ENCODE results near the gene GPR137B.
"Not testable (repeated sequence)": the region's sequence is repeated elsewhere in the genome, so short reads cannot be mapped to it uniquely, and the experiment has no call there.

GPR137B gene

DNA sequence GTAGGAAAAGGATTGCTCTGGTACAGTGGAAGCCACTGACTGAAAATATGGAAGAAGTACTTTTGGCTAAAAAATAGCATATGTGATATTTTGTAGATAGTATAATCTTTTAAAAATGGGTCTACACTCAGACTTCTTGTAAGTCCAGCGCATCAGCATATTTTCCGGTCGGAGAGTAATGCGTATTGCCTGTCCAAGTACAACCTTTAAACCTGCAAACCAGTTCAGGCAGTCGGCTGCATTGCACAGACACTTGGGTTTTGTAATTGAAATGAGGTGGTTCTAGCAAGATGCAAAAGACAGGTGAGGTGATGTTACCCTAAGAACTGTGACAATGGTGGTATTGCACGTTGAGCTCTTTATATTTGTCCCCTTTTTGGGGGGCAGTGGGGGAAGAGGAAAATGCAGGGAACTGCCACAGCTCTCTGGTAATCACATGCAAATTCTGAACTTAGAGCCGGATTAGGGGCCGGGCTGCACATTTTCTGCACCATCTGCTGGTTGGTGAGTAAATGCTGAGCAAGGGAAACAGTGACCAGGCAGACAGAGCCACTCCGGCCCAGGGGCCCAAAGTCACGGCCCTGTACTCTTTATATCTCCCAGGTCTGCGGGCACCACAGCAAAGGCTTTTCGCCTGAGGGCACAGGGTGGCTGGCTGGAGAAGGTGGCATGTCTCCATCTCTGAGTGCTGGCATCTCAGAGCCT, 2.3 kb downstream of the GPR137B start:
- no peak for DNase-seq

DNA sequence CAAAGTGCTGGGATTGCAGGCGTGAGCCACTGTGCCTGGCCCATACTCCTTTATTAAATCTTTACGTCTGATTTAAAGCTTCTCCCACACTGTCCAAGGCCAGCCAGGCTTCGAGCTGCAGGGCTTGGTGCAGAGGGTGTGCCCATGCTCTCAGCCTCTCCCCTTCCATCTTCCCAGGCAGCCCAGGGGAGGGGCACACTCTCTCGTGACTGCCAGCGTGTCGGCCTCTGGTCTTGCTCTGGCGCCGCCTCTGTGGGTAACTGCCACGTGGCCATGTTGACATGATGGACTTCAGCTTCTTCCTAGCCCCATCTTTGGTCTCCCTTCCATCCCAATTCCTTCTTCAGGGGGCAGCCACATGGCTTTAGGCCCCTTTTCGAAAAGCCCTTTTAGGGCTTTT, 4.7 kb downstream of the GPR137B start:
- DNase-seq = no peak

- no peak for DNase-seq
Measured at GRCh38 chr1:236147521-236148469, 5.5 kb downstream of the GPR137B start.

DNA sequence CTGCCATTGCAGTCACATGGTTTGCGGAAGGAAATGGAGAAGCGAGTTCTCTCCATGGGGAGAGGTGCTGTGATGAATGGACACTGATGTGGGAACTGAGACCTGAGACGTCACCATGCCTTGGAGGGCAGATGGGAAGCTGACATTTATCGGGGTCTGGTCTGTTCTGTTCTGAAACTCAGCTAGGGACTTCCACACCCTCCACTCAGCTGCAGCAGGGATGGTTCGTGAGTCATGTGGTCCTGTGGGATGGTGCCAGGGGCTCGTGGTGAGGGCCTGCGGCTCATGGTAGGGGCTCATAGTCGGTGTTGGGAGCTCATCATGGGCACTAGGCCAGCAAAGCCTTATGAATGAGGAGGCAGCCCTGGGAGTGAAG, 6.1 kb downstream of the GPR137B start:
- peak; percentile 29 for DNase-seq

DNA sequence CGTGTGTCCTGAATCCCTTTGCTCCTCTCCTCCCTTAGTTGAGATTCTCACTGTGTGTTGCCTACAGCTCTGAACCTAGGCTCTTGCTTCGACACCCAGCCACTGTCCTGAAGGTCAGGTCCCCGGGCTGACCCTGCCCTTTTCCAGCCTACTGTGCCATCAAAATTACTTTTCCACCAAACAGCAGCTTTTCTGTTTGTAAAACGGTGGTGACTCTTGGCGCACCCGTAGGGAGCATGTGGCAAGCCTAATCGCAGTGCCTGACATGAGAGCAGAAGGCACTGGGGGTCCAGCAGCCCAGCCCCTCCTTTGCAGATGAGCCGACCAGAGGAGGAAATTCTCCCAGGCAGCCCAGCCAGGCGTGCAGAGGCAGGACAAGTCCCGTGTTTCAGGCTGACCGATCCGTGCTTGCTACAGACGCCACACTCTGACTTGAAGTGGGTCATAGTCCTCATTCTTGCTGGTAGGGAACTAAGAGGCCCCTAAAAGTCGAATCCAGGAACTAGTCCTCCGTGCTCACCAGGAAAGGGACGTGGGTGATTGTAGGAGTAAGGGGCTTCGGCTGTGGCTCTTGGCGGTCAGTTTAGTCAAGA, 6.8 kb downstream of the GPR137B start:
- DNase-seq = no peak

DNA sequence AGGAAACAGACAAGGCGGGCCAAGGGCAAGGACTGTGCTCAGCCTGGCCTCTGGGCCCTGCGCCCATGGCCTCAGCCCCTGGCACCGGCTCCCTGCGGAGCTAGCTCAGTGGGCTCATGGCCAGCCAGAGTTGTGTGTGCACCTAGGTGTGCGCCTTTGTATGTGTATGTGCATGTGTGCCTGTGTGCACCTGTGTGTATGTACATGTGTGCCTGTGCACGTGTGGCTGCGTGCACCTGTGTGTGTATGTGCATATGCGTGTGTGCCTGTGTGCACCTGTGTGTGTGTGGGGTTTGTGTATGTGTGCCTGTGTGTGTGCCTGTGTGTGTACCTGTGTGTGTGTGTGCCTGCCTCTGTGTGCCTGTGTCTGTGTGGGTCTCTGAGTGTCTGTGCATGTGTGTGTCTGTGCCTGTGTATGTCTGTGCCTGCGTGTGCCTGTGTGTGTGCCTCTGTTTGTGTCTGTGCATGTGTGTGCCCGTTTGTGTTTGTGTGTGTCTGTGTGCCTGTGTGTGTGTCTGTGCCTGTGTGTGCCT, 7.4 kb downstream of the GPR137B start:
- DNase-seq = no peak

DNA sequence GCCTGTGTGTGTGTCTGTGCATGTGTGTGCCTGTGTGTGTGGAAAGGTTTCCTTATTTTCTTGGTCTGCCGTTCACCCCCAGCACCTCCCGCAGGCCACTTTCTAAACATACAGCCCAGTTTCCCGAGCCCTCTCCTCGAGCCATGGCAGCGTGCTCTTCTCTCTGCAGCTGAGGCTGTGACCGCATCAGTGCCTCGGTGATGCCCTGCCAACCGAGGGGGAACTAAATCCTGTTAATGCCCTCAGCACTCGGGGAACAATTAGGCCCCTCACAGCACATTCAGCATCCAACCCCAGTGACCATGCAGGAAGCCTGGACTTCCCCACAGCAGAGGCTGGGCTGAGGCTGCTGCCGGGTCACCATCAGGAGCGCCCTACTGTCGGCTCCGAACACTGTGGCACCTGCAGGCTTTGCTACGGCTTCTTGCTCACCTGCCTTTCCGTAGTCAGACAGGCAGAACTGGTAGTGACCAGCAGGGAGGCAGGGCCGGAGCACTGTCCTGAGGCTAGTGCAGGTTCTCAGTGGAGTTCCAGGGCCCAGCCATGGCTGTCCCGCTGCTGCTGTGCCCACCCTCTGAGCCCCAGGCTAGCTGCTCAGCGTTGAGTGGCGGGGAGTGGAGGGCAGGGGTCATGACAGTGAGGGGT, 8.1 kb downstream of the GPR137B start:
- DNase-seq = no peak

DNA sequence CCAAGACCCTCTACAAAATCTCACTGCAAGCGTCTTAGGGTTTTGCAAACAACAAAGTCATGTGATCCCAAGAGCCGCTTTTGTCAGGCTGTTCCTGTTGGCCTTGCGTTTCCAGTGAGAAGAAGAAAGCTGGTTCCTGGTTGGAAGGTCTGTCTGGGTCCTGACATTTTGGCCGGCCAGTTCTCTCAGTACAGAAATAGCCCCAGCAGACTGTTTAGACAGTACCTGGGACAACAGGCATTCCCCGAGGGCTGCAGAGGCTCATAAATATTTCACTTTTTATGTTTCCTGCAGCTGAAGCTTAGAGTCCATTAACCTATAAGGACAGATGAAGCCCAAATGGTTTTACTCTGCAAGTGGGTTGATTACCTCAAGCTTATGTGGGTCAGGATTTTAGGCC, 8.6 kb downstream of the GPR137B start:
- DNase-seq = no peak

GRCh38 chr1:236151739-236152424, 9.5 kb downstream of the GPR137B start:
- no peak for DNase-seq

GRCh38 chr1:236154126-236154525, 11.8 kb downstream of the GPR137B start:
- DNase-seq = no peak

DNA sequence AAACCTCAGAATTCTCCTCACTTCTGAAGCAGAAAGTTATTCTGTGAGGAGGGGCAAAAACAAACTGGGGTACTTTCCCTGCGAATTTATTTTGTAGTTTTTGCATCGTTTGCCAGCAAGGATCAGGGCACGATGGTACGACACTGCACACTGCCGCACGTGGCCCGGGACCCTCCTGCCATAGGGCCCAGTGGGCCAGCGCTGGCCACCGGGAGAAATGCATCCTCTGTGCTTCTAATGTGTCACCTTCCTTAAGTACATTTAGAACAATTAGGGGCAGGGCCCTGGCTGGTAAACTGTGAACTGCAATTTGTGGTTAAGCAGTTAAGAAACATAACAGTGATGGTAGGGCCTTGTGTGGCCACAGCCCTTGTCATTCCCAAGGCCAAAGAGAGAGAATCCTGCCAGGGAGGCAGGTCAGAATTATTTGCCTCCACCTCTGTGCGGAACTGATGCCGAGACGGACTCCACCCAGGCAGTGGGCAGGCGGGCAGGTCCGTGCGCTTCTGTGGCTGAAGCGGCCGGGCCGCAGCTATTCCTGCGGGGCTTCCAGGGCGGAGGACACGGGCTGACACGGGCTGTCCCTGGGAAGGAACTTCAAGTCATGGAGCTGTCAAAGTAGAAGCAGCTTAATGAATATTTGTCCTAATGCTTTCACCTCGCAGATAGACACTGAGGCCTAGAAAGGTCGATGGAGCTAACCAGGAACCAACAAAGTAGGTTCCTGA, 12.5 kb downstream of the GPR137B start:
- no peak for DNase-seq

- no peak for DNase-seq
Measured at GRCh38 chr1:236155399-236155767, 13.0 kb downstream of the GPR137B start.

GRCh38 chr1:236155841-236156503, 13.6 kb downstream of the GPR137B start:
- DNase-seq = no peak

DNA sequence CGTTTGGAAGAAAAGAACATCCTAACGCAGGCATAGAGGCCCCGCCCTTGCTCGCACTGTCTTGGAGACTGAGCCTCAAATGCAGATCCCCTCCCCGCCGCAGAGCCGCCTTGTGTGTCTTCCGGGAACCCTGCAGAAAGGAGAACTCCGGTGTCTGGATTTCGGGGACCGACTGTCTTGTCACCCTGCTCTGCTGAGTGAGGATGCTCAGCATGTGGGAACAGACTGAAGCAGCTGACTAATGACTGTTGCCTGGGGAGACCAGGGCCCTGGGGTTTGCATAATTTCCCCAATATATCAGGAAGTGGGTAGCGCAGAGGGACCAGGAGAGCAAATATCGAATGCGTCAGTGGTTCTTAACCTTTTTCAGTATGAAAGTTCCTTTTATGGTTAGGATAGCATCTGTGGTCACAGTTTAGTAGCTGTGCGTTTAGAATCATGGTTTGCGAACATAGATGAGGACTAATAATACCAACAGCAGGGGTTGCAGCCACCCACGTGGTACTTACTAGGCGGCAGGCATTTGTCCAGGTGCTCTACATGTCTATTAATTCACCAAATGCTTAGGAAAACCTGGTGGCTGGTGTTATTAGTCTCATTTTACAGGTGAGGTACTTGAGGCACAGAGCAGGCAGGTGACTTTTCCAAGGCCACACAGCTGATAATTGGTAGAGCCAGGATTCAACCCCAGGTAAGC, 14.3 kb downstream of the GPR137B start:
- DNase-seq = no peak

GRCh38 chr1:236158072-236158471, 15.7 kb downstream of the GPR137B start:
- DNase-seq = not testable (repeated sequence)

GRCh38 chr1:236158719-236159118, 16.4 kb downstream of the GPR137B start:
- DNase-seq = no peak

GRCh38 chr1:236159704-236160539, 17.6 kb downstream of the GPR137B start:
- DNase-seq = no peak

DNA sequence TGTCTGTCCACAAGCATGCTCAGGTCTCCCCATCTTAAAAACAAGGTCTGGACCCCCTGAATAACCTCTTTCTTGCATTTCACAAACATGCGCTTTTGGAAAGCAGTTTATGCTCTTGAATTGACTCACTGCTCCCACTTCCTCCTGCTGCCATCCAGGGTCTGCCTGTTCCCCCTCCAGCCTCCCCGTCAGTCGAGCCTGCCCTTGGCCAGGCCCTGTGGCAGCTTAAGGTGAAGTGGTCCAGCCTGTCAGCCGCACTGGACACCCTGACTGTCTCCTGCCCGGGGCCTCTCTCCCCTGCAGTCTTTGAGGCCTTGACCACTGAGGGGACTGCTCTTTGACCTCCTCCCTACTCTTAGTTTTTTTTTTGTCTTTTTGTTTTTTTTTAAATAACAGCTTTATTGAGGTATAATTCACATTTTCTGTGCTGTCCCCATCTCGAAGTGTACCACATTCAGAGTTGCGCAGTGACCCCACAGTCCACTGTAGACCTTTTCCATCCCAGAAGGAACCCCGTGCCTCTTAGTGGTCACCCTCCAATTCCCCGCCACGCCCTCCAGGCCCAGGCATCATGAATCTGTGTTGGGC, 18.3 kb downstream of the GPR137B start:
- DNase-seq = no peak

GRCh38 chr1:236161230-236161629, 18.9 kb downstream of the GPR137B start:
- no peak for DNase-seq

All from EL (cell line).